ENCODE measurements around the gene NDUFS2. TPM values are rescaled to one million over a fixed set of nuclear protein-coding genes. Genes with fewer than 3 reads are reported as not detected.
A peak's percentile ranks its signal among the peaks of the same experiment; 100 is the strongest.

The NDUFS2 gene
- total RNA-seq (2014; rRNA removed; shearing (Covaris generic)) (104 and 125 TPM in 2 replicates), polyA plus RNA-seq (2016; fragmentation: Nextera tagmentation; extraction: Ambion mirVana) (135 and 141 TPM in 2 replicates)

DNA sequence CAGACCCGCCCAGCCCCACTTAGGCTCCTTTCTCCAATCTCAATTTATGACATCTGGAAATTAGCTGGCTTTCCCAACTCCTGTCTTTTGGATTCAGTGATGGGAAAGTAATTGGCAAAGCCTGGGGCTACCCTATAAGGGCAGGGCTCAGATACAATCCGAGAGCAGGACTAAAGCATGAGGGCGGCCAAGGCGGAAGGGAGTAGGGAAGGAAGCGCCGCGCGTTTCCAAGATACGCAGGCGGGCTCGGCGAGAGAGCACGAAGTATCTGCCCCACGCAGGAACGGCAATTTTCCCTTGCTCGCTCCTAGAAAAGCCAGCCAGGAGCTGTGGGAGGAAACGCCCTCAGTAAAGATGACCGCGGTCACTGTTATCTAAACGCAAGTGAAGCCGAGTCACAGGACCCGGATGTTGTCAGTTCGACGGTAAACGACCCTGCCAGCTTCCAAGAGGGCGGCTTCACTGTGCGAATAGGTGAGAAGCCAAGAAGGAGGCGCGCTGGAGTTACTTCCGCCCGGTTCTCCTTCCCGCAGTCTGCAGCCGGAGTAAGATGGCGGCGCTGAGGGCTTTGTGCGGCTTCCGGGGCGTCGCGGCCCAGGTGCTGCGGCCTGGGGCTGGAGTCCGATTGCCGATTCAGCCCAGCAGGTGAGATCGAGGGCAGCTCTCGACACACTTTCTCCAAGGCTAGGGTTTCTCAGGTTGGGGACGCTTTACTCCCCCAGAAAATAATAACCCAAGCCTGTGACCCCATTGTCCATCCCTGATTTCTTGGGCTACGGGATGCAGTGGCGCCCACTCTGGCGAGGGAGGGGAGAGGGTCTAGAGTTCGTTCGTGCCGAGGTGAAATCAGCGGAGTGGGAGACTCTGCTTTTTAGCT is at the start of gene NDUFS2:
Gene NDUFS2 (plus strand): TSS at position 532 of the 877 bp plus-strand sequence. CDS start 19 bp downstream, at position 551.
- peak within 1 kb of the TSS; percentile 74 for H2AFZ ChIP-seq
- peak within 1 kb of the TSS; percentile 90 for H3K9ac ChIP-seq
- no peaks in the 10 kb centered on the region for H3K27me3 ChIP-seq (replicated peaks; ENCODE audit: insufficient read depth)
- WGBS, 2 experiments (ENCODE audit: low coverage in 1 of 2, low lambda C conversion rate in 2 of 2, missing lambda C conversion rate in 2 of 2): 1% methylated on average over 53 of the region's 53 CpGs
- peaks cover 56% of the 10 kb centered on the region for H3K79me2 ChIP-seq (ENCODE audit: insufficient read depth)
- H3F3A ChIP-seq (ENCODE audit: insufficient read depth): peaks cover 42% of the 10 kb centered on the region
- H3K9me2 ChIP-seq (ENCODE audit: insufficient read depth): no peaks in the 10 kb centered on the region
- H3K4me3 ChIP-seq: peak within 1 kb of the TSS; percentile 91
- peaks cover 14% of the 10 kb centered on the region; the same call in 1 of the 2 replicates for H3K36me3 ChIP-seq (ENCODE audit: low read depth)
- TF ChIP-seq EZH2 (IDR thresholded peaks at IDR 0.05; ENCODE audit: insufficient read depth, poor library complexity, severe bottlenecking) (no peak), EZH2phosphoT487 (IDR thresholded peaks at IDR 0.05; ENCODE audit: insufficient read depth, low read depth) (no peak)
- in situ Hi-C loops (cut with MboI): no loop called here
- H3K4me1 ChIP-seq (ENCODE audit: insufficient read depth): peaks cover 46% of the 10 kb centered on the region
- H3K9me3 ChIP-seq (ENCODE audit: low read depth): no peaks in the 10 kb centered on the region
- H4K20me1 ChIP-seq (ENCODE audit: insufficient read depth): no peaks in the 10 kb centered on the region
- H3K27ac ChIP-seq: peak within 1 kb of the TSS; percentile 97
- peak within 1 kb of the TSS; percentile 87 for H3K4me2 ChIP-seq (ENCODE audit: unreplicated experiment)
- peak; percentile 100 for DNase-seq

DNA sequence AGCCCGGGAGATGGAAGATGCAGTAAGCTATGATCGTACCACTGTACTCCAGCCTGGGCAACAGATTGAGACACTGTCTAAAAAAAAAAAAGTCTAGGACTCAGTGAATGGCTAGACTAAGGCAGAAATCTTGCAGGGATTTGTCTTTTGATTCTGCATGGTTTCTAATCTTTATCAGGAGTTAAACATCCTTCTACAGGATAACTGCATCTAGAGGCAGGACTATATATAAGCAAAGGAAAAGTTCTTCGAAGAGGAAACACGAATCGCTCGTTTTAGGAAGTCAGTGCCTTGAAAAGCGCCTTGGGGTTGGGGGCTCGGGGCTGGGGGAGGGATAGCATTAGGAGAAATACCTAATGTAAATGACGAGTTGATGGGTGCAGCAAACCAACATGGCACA is 49.0 kb upstream of the NDUFS2 start:
- peak; percentile 22 for DNase-seq
- Histone ChIP-seq H2AFZ (peak overlapping the region; percentile 95), H3K36me3 (ENCODE audit: low read depth) (no peaks in the 10 kb centered on the region; the same call in 1 of the 2 replicates), H3K79me2 (ENCODE audit: insufficient read depth) (peaks cover 18% of the 10 kb centered on the region), H3K27ac (peak overlapping the region; percentile 97), H3K9me2 (ENCODE audit: insufficient read depth) (no peaks in the 10 kb centered on the region), H3F3A (ENCODE audit: insufficient read depth) (peaks cover 15% of the 10 kb centered on the region), H3K4me3 (peak overlapping the region; percentile 94), H3K4me2 (ENCODE audit: unreplicated experiment) (peak overlapping the region; percentile 85), H4K20me1 (ENCODE audit: insufficient read depth) (no peaks in the 10 kb centered on the region), H3K4me1 (ENCODE audit: insufficient read depth) (peaks cover 3% of the 10 kb centered on the region), H3K9ac (peak overlapping the region; percentile 98), H3K27me3 (replicated peaks; ENCODE audit: insufficient read depth) (no peaks in the 10 kb centered on the region), H3K9me3 (ENCODE audit: low read depth) (no peaks in the 10 kb centered on the region)
- in situ Hi-C loops (cut with MboI): no loop called here
- TF ChIP-seq EZH2 (IDR thresholded peaks at IDR 0.05; ENCODE audit: insufficient read depth, poor library complexity, severe bottlenecking): no peak
- TF ChIP-seq EZH2phosphoT487 (IDR thresholded peaks at IDR 0.05; ENCODE audit: insufficient read depth, low read depth): no peak
- WGBS, 2 experiments (ENCODE audit: low coverage in 1 of 2, low lambda C conversion rate in 2 of 2, missing lambda C conversion rate in 2 of 2): 13 to 15% methylated on average over 9 of the region's 9 CpGs

DNA sequence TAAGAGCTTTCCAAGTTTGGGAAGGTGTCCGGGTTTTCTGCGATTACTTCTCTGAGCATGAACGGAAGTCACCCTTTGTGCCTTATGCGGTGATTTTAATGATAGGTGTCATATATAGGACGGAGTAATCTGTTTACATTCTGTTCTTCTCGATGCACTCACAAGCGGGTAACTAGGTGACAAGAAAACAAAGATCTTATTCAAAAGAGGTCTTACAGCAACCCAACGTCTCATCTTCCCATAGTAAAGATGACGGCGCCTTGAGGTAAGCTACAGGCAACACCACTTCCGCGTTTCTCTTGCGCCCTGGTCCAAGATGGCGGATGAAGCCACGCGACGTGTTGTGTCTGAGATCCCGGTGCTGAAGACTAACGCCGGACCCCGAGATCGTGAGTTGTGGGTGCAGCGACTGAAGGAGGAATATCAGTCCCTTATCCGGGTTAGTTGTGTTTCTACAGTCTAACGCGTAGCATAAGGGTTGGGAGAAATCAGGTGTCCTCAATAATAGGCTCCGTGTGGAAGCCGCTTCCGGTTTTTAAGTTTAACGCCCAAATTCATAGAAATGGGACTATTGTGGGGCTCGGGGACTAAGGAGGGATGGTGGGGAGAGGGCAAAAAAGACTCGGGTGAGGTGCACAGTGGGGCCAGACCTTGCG is 48.4 kb upstream of the NDUFS2 start, which contains the start of gene UFC1:
Gene UFC1 (plus strand): TSS at position 297 of the 656 bp plus-strand sequence. CDS start 20 bp downstream, at position 317.
- in situ Hi-C loops (cut with MboI): no loop called here
- peak within 1 kb of the TSS; percentile 85 for H3K4me2 ChIP-seq (ENCODE audit: unreplicated experiment)
- H3K9me2 ChIP-seq (ENCODE audit: insufficient read depth): no peaks in the 10 kb centered on the region
- H3K9me3 ChIP-seq (ENCODE audit: low read depth): no peaks in the 10 kb centered on the region
- H3K9ac ChIP-seq: peak within 1 kb of the TSS; percentile 98
- H3K27me3 ChIP-seq (replicated peaks; ENCODE audit: insufficient read depth): no peaks in the 10 kb centered on the region
- no peaks in the 10 kb centered on the region for H4K20me1 ChIP-seq (ENCODE audit: insufficient read depth)
- peaks cover 3% of the 10 kb centered on the region for H3K4me1 ChIP-seq (ENCODE audit: insufficient read depth)
- peaks cover 18% of the 10 kb centered on the region for H3K79me2 ChIP-seq (ENCODE audit: insufficient read depth)
- peaks cover 22% of the 10 kb centered on the region for H3F3A ChIP-seq (ENCODE audit: insufficient read depth)
- no peaks in the 10 kb centered on the region; the same call in 1 of the 2 replicates for H3K36me3 ChIP-seq (ENCODE audit: low read depth)
- 1 to 2% methylated on average over 33 of the region's 33 CpGs for WGBS, 2 experiments (ENCODE audit: low coverage in 1 of 2, low lambda C conversion rate in 2 of 2, missing lambda C conversion rate in 2 of 2)
- peak within 1 kb of the TSS; percentile 97 for H3K27ac ChIP-seq
- TF ChIP-seq EZH2phosphoT487 (IDR thresholded peaks at IDR 0.05; ENCODE audit: insufficient read depth, low read depth) (no peak), EZH2 (IDR thresholded peaks at IDR 0.05; ENCODE audit: insufficient read depth, poor library complexity, severe bottlenecking) (no peak)
- H3K4me3 ChIP-seq: peak within 1 kb of the TSS; percentile 94
- peak; percentile 97 for DNase-seq
- peak within 1 kb of the TSS; percentile 95 for H2AFZ ChIP-seq

DNA sequence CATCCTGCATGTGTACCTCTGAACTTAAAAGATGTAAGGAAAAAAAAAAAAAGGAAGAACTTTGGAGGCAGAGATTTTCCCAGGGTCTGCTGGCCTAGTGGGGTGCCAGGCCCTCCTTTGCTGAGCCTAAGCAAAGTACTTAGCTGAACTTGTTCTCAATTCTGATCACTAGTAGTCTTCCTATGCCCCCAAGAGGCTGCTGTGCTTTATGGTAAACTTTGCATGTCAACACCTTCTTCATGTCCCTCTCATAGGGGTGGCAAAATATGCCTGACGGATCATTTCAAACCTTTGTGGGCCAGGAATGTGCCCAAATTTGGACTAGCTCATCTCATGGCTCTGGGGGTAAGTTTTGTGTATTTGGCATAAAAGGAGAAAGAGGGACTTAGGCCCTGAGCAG is 44.3 kb upstream of the NDUFS2 start:
- no peak overlapping the region for H2AFZ ChIP-seq
- WGBS, 2 experiments (ENCODE audit: low coverage in 1 of 2, low lambda C conversion rate in 2 of 2, missing lambda C conversion rate in 2 of 2): 83 to 85% methylated on average over 1 of the region's 1 CpG

More for the DNA sequence above, 44.3 kb upstream of the NDUFS2 start:
- Histone ChIP-seq H3F3A (ENCODE audit: insufficient read depth) (peaks cover 22% of the 10 kb centered on the region), H3K9ac (no peak overlapping the region), H3K4me3 (no peak overlapping the region), H3K9me2 (ENCODE audit: insufficient read depth) (no peaks in the 10 kb centered on the region), H4K20me1 (ENCODE audit: insufficient read depth) (no peaks in the 10 kb centered on the region), H3K27ac (no peak overlapping the region), H3K9me3 (ENCODE audit: low read depth) (no peaks in the 10 kb centered on the region), H3K4me1 (ENCODE audit: insufficient read depth) (peaks cover 7% of the 10 kb centered on the region), H3K27me3 (replicated peaks; ENCODE audit: insufficient read depth) (no peaks in the 10 kb centered on the region), H3K79me2 (ENCODE audit: insufficient read depth) (peaks cover 33% of the 10 kb centered on the region), H3K36me3 (ENCODE audit: low read depth) (no peaks in the 10 kb centered on the region; the same call in 1 of the 2 replicates), H3K4me2 (ENCODE audit: unreplicated experiment) (no peak overlapping the region)
- TF ChIP-seq EZH2 (IDR thresholded peaks at IDR 0.05; ENCODE audit: insufficient read depth, poor library complexity, severe bottlenecking) (no peak), EZH2phosphoT487 (IDR thresholded peaks at IDR 0.05; ENCODE audit: insufficient read depth, low read depth) (no peak)
- in situ Hi-C loops (cut with MboI): no loop called here
- DNase-seq: no peak
